ENCODE data around the gene WDR75. TPM values are rescaled to one million over a fixed set of nuclear protein-coding genes. Genes with fewer than 3 reads are reported as not detected.

WDR75 gene
- total and polyA plus RNA-seq, 2 donors (not counting 3 experiments of a cell fraction or from before 2014, with no cell fraction given), result 17.4 to 44.8 TPM

DNA sequence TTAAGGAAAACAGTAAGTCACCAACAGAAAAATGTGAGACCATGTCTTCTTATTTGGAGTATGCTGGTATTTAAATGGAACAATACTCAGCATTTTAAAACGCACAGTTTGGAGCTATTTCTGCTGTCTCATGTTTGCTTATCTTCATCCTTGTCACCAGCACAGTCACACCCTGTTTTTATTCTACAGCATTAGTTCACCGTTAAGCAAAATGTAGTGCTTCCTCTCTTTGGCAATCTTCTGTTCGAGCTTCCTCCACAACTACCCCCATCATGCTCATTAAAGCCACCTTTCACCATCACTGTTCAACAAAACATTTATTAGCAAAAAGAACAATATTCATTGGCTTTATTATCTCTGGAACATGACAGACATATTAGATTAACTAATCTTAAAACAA is 75.3 kb downstream of the WDR75 start:
- no peaks in the 10 kb centered on the region for H3K9me1 ChIP-seq (replicated peaks; ENCODE audit: control insufficient read depth, extremely low read depth, insufficient read depth, low read length)
- no TSS peak for BruUV-seq (replicated peaks)
- H4K20me1 ChIP-seq (replicated peaks; ENCODE audit: control insufficient read depth, extremely low read depth, insufficient read depth, low read length), result no peaks in the 10 kb centered on the region
- H3K9ac ChIP-seq (replicated peaks; ENCODE audit: extremely low read depth, insufficient read depth, low read length), result no peak overlapping the region
- ChIA-PET POLR2A (no interaction called here), CTCF (interaction anchor here (1.4 to 2.0 kb wide), 2 partner anchors 10 to 15 kb away, joined by 4 read pairs; no protein-coding TSS in a partner anchor)
- no peaks in the 10 kb centered on the region for H3K79me2 ChIP-seq (ENCODE audit: control insufficient read depth, insufficient read depth, low read length)
- no peak overlapping the region for H3K4me2 ChIP-seq (ENCODE audit: insufficient read depth, low read length)
- H2AFZ ChIP-seq (ENCODE audit: low read depth, low read length), result no peak overlapping the region
- no peak overlapping the region for H3K27ac ChIP-seq (ENCODE audit: insufficient read depth, low read depth, low read length)
- TF ChIP-seq EZH2 (IDR thresholded peaks at IDR 0.05; ENCODE audit: borderline replicate concordance, low read depth, low read length, severe bottlenecking) (no peak), POLR2AphosphoS5 (IDR thresholded peaks at IDR 0.05; ENCODE audit: insufficient read depth, low read depth, low read length) (no peak), GATA2 (IDR thresholded peaks at IDR 0.05; ENCODE audit: insufficient read depth, insufficient read length, low read depth, low read length) (no peak), MYC (IDR thresholded peaks at IDR 0.05; ENCODE audit: low read depth, low read length) (no peak), FOS (IDR thresholded peaks at IDR 0.05; ENCODE audit: borderline replicate concordance, insufficient read depth, low read length) (no peak), JUN (IDR thresholded peaks at IDR 0.05; ENCODE audit: borderline replicate concordance, insufficient read depth, insufficient read length, low read depth) (no peak), POLR2A (IDR thresholded peaks at IDR 0.05; ENCODE audit: low read depth, low read length) (no peak)
- TF ChIP-seq, protein P1, sequence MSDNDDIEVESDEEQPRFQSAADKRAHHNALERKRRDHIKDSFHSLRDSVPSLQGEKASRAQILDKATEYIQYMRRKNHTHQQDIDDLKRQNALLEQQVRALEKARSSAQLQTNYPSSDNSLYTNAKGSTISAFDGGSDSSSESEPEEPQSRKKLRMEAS (IDR thresholded peaks at IDR 0.05; ENCODE audit: insufficient read depth, insufficient read length), result no peak
- TF ChIP-seq, protein P2, sequence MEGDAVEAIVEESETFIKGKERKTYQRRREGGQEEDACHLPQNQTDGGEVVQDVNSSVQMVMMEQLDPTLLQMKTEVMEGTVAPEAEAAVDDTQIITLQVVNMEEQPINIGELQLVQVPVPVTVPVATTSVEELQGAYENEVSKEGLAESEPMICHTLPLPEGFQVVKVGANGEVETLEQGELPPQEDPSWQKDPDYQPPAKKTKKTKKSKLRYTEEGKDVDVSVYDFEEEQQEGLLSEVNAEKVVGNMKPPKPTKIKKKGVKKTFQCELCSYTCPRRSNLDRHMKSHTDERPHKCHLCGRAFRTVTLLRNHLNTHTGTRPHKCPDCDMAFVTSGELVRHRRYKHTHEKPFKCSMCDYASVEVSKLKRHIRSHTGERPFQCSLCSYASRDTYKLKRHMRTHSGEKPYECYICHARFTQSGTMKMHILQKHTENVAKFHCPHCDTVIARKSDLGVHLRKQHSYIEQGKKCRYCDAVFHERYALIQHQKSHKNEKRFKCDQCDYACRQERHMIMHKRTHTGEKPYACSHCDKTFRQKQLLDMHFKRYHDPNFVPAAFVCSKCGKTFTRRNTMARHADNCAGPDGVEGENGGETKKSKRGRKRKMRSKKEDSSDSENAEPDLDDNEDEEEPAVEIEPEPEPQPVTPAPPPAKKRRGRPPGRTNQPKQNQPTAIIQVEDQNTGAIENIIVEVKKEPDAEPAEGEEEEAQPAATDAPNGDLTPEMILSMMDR (IDR thresholded peaks at IDR 0.05; ENCODE audit: extremely low read depth in 1 of 2, insufficient read depth in 1 of 2, low read depth in 1 of 2, low read length in 2 of 2), result no peak
- H3K4me3 ChIP-seq (replicated peaks in 1 of 3; ENCODE audit: insufficient read depth in 1 of 3, low read depth in 1 of 3, low read length in 3 of 3), result no peak overlapping the region
- no peak for FAIRE-seq
- H3K4me1 ChIP-seq (ENCODE audit: control insufficient read depth, extremely low read depth, insufficient read depth, low read length), result no peaks in the 10 kb centered on the region
- dilution Hi-C loops (cut with MboI; ENCODE audit: extremely low pct_ligation_motif_present, low sequenced_read_pairs) (no loop called here), intact Hi-C loops (cut with micrococcal nuclease) (no loop called here)
- H3K27me3 ChIP-seq (ENCODE audit: control insufficient read depth in 2 of 2, insufficient read depth in 2 of 2, low read length in 2 of 2), result no peaks in the 10 kb centered on the region
- DNase-seq (ENCODE audit: low read depth, low spot score), result no peak
- H3K9me3 ChIP-seq (replicated peaks; ENCODE audit: control insufficient read depth, insufficient read depth, low read length), result no peaks in the 10 kb centered on the region
- H3K36me3 ChIP-seq (ENCODE audit: control insufficient read depth in 2 of 2, extremely low read depth in 1 of 2, insufficient read depth in 2 of 2, low read length in 2 of 2), result no peaks in the 10 kb centered on the region

All from endothelial cell of umbilical vein (primary cell).